Activated naive CD8-positive, alpha-beta T cell treated with anti-CD3 and anti-CD28 coated beads, Interleukin-2, amount 10 ng/mL, durations not matched to agents 7 days and 5 days (primary cell): ENCODE data around the gene LAPTM4A. TPM values are rescaled to one million over a fixed set of nuclear protein-coding genes. Genes with fewer than 3 reads are reported as not detected.

ENCODE experiments used
- ATAC-seq: fragments of 150-1000 bp; cut with Tn5 transposase; one replicate; pipeline ENCODE4 v1.10.0; 2021; ENCODE audit warnings: low read depth, moderate library complexity
- POLR2A ChIA-PET: fragments of 350-600 bp; sonication (Branson Sonifier 250); formaldehyde crosslinking; loops from one replicate; lab custom pipeline; 2021; ENCODE audit warnings: antibody characterized with exemption; lab: Charles Lee
- DNase-seq: peaks from one replicate; pipeline ENCODE4 v3.0.0; 2021
- H3K27ac Mint-ChIP-seq: one replicate; pipeline ENCODE4 v1.8.0; 2022; ENCODE audit warnings: mild to moderate bottlenecking, mixed read lengths
- H3K27me3 Mint-ChIP-seq: one replicate; pipeline ENCODE4 v1.8.0; 2022; ENCODE audit warnings: mild to moderate bottlenecking, moderate library complexity, mixed read lengths
- H3K36me3 Mint-ChIP-seq: one replicate; pipeline ENCODE4 v1.8.0; 2021; ENCODE audit warnings: mild to moderate bottlenecking, mixed read lengths
- H3K4me1 Mint-ChIP-seq: one replicate; pipeline ENCODE4 v1.8.0; 2021; ENCODE audit warnings: mixed read lengths
- H3K4me3 Mint-ChIP-seq: one replicate; pipeline ENCODE4 v1.8.0; 2022; ENCODE audit warnings: mild to moderate bottlenecking, moderate library complexity, mixed read lengths
- H3K9me3 Mint-ChIP-seq: one replicate; pipeline ENCODE4 v1.8.0; 2021; ENCODE audit warnings: mixed read lengths
- total RNA-seq, 2 experiments: library from RNA; stranded (reverse); gene quantifications; one replicate each; pipeline ENCODE4 v1.2.3, GENCODE V29; 2021

The LAPTM4A gene
- total RNA-seq, 2 experiments from 2014 or later: 27.2 to 31.8 TPM

DNA sequence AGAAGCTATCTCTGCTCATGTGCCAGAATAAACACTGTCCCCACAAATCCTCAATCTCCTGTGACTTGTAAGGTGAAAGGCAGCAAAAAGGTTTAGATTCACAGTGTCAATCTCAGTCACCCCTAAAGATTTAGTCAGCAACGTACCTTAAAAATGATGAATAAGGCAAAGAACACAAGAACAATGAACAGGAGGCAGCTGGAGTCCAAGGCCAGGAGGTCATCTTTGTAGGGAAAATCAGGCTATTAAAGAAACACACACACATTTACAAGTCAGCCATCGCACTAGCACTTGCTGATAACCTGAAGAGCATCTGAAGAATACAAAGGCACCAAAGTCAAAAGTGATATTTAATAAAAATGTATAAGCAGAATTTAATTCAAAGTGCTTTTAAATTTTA is 16.6 kb downstream of the LAPTM4A start:
- Mint-ChIP-seq H3K4me1 (peaks cover 9% of the 10 kb centered on the region), H3K27me3 (no peaks in the 10 kb centered on the region), H3K9me3 (peaks cover under 1% of the 10 kb centered on the region), H3K27ac (no peak overlapping the region), H3K4me3 (no peak overlapping the region), H3K36me3 (peaks cover 48% of the 10 kb centered on the region)
- POLR2A ChIA-PET: no interaction called here
- no peak for DNase-seq
- ATAC-seq: no peak

DNA sequence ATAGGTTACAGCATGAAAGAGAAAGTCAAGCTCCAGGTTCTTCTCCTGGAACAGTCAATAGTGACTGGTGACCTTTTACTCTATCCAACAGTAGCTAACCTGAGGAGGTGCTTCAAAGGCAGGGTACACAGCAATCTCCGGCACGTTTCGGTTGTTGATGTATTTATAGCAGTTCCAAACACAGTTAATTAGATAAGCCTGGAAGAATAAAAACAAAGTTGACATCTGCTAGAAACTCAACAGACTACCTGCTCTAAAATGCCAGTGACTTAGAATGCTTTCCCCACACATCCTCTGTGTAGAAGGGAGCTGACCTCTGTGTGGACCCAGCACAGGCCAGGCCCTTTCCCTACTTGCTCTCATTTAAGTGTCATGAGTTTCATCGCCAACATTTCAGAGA is 17.2 kb downstream of the LAPTM4A start:
- Mint-ChIP-seq H3K36me3 (peaks cover 54% of the 10 kb centered on the region), H3K4me1 (peaks cover 9% of the 10 kb centered on the region), H3K4me3 (no peak overlapping the region), H3K9me3 (peaks cover 1% of the 10 kb centered on the region), H3K27me3 (no peaks in the 10 kb centered on the region), H3K27ac (no peak overlapping the region)
- no peak for DNase-seq
- POLR2A ChIA-PET: no interaction called here
- no peak for ATAC-seq

DNA sequence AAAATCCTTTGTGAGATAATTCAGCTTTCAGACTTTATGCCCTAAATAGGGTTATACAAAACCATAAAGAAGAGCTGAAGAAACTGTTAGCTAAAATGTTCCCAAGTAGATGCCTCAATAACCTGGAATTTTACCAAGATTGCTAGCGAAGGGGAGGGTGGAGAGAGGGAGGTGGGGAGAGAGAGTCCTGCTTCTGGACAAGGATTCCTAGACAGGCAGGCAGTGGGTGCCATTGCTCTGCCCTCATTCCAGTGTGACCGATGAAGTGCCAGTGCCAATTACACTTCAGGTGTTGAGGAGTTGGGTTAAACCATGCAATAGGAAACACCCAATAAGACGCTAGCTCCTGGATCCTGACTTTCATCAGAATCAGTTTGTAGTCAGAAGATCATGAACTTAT is 18.1 kb downstream of the LAPTM4A start:
- POLR2A ChIA-PET: no interaction called here
- Mint-ChIP-seq H3K36me3 (peaks cover 63% of the 10 kb centered on the region), H3K9me3 (peaks cover 1% of the 10 kb centered on the region), H3K27ac (no peak overlapping the region), H3K4me1 (peaks cover 9% of the 10 kb centered on the region), H3K4me3 (no peak overlapping the region), H3K27me3 (no peaks in the 10 kb centered on the region)
- ATAC-seq (no peak), DNase-seq (no peak)

DNA sequence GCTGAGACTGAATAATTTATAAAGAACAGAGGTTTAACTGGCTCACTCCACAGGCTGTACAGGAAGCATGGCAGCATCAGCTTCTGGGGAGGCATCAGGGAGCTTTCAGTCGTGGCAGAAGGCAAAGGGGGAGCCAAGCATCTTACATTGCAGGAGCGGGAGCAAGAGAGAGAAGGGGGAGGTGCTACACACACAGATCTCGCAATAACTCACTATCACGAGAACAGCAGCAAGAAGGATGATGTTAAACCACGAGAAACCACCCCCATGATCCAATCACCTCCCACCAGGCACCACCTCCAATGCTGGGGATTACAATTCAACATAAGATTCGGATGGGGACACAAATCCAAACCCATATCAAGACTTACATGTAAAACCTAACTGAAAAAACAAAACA is 21.2 kb downstream of the LAPTM4A start:
- POLR2A ChIA-PET: interaction anchor here (0.7 kb wide), 1 partner anchor 94 kb away, joined by 3 read pairs; no protein-coding TSS in a partner anchor
- no peak for ATAC-seq
- H3K36me3 Mint-ChIP-seq: peaks cover 48% of the 10 kb centered on the region
- no peaks in the 10 kb centered on the region for H3K27me3 Mint-ChIP-seq
- no peak overlapping the region for H3K27ac Mint-ChIP-seq
- H3K4me1 Mint-ChIP-seq: no peaks in the 10 kb centered on the region
- DNase-seq: no peak
- peaks cover 1% of the 10 kb centered on the region for H3K9me3 Mint-ChIP-seq
- no peak overlapping the region for H3K4me3 Mint-ChIP-seq

DNA sequence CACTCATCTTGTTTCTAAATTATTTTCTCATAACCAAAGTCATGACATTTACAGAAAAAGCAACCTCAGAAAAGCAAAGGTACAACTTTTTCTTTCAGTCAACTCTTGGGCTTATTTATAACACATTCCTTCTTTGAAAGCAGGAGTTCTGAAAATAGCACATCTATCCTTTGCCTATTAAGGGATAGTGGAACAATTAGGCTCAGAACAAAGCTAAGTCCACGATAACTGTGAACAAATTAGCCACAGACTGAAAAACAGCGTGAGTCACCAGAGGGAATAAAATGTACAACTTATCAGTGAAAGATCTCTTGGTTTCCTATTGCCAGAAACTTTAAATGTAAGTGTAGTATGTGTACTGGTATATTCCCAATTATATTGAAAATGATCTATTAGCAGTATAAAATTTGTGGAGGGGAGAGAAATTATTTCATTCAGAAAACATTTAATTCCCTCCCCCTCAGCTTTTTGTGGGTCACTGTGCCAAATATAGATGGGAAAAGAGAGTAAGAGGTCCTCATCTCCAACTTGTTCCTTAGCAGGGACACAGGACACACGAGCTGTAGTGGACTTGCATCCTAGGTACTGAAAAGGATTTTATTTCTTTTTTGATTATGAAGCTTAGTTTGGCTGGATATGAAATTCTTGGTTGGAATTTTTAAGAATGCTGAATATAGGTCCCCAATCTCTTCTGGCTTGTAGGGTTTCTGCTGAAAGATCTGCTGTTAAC is 23.6 kb downstream of the LAPTM4A start:
- ATAC-seq (no peak), DNase-seq (no peak)
- no peaks in the 10 kb centered on the region for H3K27me3 Mint-ChIP-seq
- H3K9me3 Mint-ChIP-seq: peaks cover 2% of the 10 kb centered on the region
- H3K27ac Mint-ChIP-seq: no peak overlapping the region
- H3K36me3 Mint-ChIP-seq: peaks cover 43% of the 10 kb centered on the region
- H3K4me1 Mint-ChIP-seq: no peaks in the 10 kb centered on the region
- no peak overlapping the region for H3K4me3 Mint-ChIP-seq
- POLR2A ChIA-PET: no interaction called here

DNA sequence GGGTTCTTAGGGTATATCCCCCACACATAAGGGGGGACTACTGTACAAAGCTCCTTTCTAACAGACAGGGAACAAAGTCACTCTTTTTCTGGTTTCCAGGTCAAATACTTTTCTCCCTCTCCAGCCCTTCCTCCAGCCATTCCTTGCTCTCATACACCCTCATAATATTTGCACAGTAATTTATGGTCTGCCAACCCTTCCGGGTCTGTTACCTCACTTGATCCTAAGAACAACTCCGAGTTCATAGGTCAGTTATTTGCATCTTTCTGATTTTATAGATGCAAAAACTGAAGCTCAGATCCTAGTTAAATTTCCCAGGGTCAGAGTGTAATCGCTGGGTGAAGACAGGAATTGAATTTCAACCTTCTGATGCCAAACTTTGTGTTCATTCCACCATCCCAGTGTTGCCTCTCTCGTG is 24.2 kb downstream of the LAPTM4A start:
- DNase-seq (no peak), ATAC-seq (no peak)
- H3K9me3 Mint-ChIP-seq: peaks cover 4% of the 10 kb centered on the region
- no peaks in the 10 kb centered on the region for H3K4me1 Mint-ChIP-seq
- H3K4me3 Mint-ChIP-seq: no peak overlapping the region
- no peak overlapping the region for H3K27ac Mint-ChIP-seq
- POLR2A ChIA-PET: no interaction called here
- H3K27me3 Mint-ChIP-seq: no peaks in the 10 kb centered on the region
- peaks cover 41% of the 10 kb centered on the region for H3K36me3 Mint-ChIP-seq

DNA sequence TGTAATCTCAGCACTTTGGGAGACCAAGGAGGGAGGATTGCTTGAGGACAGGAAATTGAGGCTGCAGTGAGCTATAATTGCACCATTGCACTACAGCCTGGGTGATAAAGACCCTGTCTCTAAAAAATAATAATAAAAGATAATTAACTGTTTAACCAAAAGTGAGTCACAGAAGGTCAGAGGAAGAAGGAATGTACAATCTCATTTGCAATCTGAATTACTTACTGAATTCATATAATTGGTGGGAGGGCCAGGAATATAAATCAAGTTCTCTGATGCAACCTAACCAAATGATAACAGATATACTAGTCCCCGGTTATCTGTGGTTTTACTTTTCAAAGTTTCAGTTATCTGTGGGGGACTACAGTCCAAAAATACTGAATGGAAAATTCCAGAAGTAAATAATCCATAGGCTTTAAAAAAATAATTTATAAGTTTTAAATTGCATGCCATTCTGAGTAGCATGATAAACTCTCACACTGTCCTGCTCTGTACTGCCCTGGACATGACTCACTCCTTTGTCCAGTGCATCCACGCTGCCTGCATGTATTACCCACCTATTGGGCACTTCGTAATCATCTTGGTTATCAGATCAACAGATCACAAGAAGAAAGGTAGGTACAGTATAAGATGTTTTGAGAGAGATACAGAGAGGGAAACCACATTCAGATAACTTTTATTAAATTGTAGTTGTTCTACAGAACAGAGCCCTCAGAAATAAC is 26.2 kb downstream of the LAPTM4A start:
- DNase-seq (no peak), ATAC-seq (no peak)
- Mint-ChIP-seq H3K27ac (no peak overlapping the region), H3K4me1 (no peaks in the 10 kb centered on the region), H3K27me3 (no peaks in the 10 kb centered on the region), H3K4me3 (no peak overlapping the region), H3K9me3 (peaks cover 17% of the 10 kb centered on the region), H3K36me3 (peaks cover 37% of the 10 kb centered on the region)
- POLR2A ChIA-PET: no interaction called here

DNA sequence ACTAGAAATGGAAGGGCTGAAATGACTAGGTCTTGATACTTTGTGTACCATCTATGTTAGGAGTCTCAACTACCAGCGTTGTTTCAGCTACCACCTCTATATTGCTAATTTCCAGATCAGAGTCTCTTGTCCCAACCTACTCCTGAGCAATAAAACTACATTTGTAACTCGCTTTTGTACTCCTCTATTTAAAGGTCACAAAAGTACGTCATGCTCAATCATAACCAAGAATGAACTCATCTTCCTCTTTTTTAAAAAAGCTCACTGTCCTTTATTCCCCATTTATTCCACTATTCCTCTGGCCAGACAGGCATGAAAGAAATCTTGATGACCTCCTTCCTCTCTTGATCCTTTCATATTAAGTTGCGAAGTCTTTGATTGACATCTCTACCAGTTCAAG is 27.7 kb downstream of the LAPTM4A start:
- POLR2A ChIA-PET: no interaction called here

DNA sequence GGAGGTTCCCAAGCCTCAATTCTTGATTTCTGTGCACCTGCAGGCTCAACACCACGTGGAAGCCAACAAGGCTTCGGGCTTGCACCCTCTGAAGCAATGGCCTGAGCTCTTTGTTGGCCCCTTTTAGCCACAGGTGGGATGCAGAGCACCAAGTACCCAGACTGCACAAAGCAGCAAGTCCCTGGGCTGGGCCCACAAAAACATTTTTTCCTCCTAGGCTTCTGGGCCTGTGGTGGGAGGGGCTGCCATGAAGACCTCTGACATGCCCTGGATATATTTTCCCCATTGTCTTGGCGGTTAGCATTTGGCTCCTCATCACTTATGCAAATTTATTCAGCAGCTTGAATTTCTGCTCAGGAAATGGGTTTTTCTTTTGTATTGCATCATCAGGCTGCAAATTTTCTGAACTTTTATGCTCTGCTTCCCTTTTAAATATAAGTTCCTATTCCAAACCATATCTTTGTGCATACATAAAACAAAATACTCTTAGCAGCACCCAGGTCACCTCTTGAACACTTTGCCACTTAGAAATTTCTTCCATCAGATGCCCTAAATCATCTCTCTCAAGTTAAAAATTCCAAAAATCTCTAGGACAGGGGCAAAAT is 29.9 kb downstream of the LAPTM4A start:
- H3K4me1 Mint-ChIP-seq: no peaks in the 10 kb centered on the region
- H3K4me3 Mint-ChIP-seq: no peak overlapping the region
- H3K27ac Mint-ChIP-seq: no peak overlapping the region
- POLR2A ChIA-PET: no interaction called here
- peaks cover 12% of the 10 kb centered on the region for H3K36me3 Mint-ChIP-seq
- ATAC-seq (no peak), DNase-seq (no peak)
- no peaks in the 10 kb centered on the region for H3K27me3 Mint-ChIP-seq
- H3K9me3 Mint-ChIP-seq: peaks cover 20% of the 10 kb centered on the region

More for the DNA sequence above, 27.7 kb downstream of the LAPTM4A start:
- no peaks in the 10 kb centered on the region for H3K4me1 Mint-ChIP-seq
- H3K27ac Mint-ChIP-seq: no peak overlapping the region
- ATAC-seq (no peak), DNase-seq (no peak)
- H3K4me3 Mint-ChIP-seq: no peak overlapping the region
- peaks cover 21% of the 10 kb centered on the region for H3K36me3 Mint-ChIP-seq
- no peaks in the 10 kb centered on the region for H3K27me3 Mint-ChIP-seq
- H3K9me3 Mint-ChIP-seq: peaks cover 20% of the 10 kb centered on the region

DNA sequence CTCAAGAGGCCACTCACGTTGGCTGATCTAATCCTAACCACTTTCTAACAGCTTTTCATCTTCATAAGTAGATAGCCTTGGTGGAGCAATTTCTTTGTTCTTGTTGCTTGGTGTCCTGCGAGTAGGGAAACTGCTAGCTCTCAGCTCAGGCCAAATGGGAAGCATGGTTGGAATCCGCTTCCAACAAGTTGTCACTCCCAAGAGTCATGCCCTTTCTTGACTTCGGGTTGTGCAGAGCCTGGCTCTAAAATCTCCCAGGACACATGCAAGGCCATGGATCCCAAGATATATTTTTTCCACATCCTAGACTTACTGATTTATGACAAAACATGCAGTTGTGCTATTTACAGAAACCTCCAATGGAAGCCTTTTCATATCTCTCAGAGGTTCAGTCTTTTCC is 31.7 kb downstream of the LAPTM4A start:
- ATAC-seq: no peak
- peaks cover 20% of the 10 kb centered on the region for H3K9me3 Mint-ChIP-seq
- no peak overlapping the region for H3K4me3 Mint-ChIP-seq
- H3K36me3 Mint-ChIP-seq: peaks cover 11% of the 10 kb centered on the region
- no peak for DNase-seq
- peaks cover under 1% of the 10 kb centered on the region for H3K27me3 Mint-ChIP-seq
- no peaks in the 10 kb centered on the region for H3K4me1 Mint-ChIP-seq
- POLR2A ChIA-PET: no interaction called here
- no peak overlapping the region for H3K27ac Mint-ChIP-seq

DNA sequence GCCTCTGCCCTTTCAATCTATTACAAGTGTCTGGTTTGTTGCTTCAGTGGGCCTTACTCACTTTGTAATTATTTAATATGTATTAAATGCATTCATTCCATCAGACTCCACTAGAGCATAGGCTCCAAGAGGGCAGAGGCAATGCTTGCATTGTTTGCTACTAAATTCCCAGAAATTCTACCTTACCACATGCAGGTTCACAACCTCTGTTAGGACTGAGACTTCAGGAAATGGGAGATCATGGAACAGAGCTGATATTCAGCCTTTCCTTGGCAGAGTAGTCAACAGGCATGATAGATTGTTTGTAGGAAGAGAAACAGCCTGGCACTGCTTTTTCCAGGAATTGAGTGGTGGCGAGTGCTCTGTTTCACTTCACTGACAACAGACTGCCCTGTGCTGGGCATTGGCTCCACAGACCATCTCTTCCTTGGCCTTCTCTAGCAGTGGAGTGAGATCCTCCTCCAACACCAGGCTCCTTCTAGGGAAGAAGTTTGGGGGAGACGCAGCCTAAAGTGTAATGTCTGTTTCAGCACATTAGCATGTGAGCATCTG is 32.8 kb downstream of the LAPTM4A start:
- H3K36me3 Mint-ChIP-seq: peaks cover 11% of the 10 kb centered on the region
- no peak for DNase-seq
- H3K27me3 Mint-ChIP-seq: peaks cover 11% of the 10 kb centered on the region
- H3K9me3 Mint-ChIP-seq: peaks cover 20% of the 10 kb centered on the region
- POLR2A ChIA-PET: no interaction called here
- H3K4me1 Mint-ChIP-seq: no peaks in the 10 kb centered on the region
- no peak for ATAC-seq
- H3K27ac Mint-ChIP-seq: no peak overlapping the region
- H3K4me3 Mint-ChIP-seq: no peak overlapping the region

DNA sequence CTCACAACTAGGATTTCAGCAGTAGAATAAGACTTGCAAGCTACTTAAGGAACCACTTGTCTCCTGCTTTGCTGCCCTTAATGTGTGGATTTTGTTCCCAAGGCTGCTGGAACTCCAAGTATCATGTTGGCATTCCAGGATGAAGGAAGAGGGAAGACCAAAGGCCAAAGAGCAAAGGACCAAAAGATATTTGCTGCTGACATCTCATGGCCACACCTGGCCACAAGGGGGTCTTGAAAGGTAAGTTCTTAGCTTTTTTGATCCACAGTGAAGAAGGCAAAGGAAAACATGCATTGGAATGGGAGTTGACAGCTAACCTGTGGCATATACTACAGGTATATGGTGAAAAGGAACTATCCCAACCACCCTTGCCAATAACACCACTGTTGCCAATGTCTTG is 35.1 kb downstream of the LAPTM4A start:
- Mint-ChIP-seq H3K4me3 (no peak overlapping the region), H3K27ac (no peak overlapping the region), H3K27me3 (peaks cover 27% of the 10 kb centered on the region), H3K36me3 (no peaks in the 10 kb centered on the region), H3K9me3 (peaks cover 9% of the 10 kb centered on the region), H3K4me1 (peaks cover 1% of the 10 kb centered on the region)
- DNase-seq (no peak), ATAC-seq (no peak)
- POLR2A ChIA-PET: interaction anchor here (1.2 kb wide), 1 partner anchor 35 kb away, joined by 4 read pairs; the partner anchor contains the start of gene LAPTM4A

DNA sequence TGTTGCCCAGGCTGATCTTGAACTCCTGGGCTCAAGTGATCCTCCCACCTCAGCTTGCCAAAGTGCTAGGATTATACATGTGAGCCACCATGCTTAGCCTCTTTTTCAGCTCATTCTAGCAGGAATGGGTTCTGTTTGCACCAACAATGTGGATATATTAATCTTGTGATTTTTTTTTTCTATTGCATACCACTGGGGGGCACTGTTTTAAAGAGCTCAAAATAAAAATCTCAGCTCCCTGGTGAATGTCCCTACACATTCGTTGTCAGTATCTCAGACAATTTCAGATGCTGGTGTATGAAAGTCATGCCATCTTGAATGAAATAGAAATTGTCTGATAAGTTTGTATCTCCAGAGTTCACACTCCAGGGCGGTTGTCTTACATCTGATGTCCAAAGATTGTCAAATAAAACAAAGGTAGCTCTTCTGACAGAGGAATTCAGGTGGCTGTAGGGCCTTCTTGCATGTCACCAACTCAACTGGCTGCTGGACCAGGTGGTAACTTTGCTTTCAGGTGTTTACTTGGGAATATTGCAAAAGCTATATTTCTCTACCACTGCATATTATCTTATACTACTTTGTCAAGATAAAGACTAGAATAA is 35.8 kb downstream of the LAPTM4A start:
- POLR2A ChIA-PET: interaction anchor here (1.2 kb wide), 1 partner anchor 36 kb away, joined by 4 read pairs; the partner anchor contains the start of gene LAPTM4A
- Mint-ChIP-seq H3K4me3 (no peak overlapping the region), H3K9me3 (peaks cover 6% of the 10 kb centered on the region), H3K4me1 (peaks cover 1% of the 10 kb centered on the region), H3K27ac (no peak overlapping the region), H3K27me3 (peaks cover 34% of the 10 kb centered on the region), H3K36me3 (no peaks in the 10 kb centered on the region)
- ATAC-seq (no peak), DNase-seq (no peak)
